NCI-H510A treated with DMSO at 0.1 percent for 48 hours (cell line): Measurements from ENCODE around the gene USP16.

Experiments
- DNase-seq: peaks from one replicate; lab custom pipeline; 2025; lab: John Stamatoyannopoulos, UW

The USP16 gene

DNA sequence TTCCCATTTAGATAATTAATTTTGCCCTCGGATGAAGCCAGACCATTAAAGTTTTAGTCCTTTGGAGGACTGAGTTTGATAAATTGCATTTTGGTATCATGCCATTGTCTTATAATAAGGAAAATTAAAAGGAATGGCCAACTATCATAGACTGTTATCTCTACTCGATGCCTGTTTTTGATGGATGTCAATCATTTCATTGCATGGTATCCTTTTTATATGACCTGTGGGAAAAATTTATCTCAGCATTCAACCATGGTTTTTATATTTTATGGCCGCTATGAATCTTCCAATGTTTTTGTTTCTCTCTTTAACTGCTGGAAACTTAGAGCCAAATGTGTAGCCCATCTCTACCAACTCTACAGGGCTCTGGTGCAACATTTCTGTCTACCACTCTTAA lies 58.8 kb downstream of the USP16 start:
- no peak for DNase-seq

DNA sequence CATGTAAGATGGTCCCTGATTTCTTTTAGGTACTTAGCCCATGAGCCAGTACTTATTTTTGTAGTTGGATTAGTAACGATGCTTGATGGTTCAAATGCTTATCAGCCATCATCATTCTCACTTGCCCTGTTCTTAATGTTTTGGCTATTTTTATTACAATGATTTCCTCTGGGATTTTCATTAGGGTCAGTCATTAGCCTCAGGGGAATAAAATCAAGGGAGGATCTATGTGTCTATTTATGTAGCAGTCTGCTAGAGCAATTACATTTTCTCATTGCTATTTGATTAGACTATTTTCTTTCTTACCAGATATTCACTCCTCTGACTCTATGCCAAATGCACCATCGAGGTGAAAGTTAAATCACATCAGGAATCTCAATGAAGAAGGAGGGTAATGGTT lies 59.9 kb downstream of the USP16 start:
- DNase-seq, result no peak

DNA sequence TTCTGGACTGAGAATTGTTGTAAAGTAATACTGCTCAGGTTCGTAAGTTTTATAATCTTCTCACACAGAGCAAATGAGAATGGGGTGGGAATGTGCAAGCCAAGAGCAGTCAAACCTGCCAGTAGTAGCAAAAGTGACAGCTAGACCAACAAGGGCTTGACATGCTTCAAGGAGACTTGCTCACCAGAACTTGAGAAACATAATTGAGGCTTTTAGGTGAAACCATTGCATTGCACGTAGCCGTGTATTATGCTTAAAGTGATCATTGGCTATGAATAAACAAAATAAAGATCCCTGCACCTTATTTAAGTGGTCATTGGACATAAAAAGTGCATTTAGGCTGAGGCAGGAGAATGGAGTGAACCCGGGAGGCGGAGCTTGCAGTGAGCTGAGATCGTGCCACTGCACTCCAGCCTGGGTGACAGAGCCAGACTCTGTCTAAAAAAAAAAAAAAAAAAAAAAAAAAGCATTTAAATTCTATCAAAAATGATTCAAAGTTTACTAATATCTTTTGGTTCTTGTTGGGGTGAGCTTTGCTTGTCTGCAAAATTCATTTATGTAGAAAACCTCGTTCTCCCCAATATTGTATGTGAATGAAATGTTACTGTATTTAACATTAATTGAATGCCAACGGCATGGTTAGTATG lies 60.8 kb downstream of the USP16 start:
- DNase-seq, result no peak

DNA sequence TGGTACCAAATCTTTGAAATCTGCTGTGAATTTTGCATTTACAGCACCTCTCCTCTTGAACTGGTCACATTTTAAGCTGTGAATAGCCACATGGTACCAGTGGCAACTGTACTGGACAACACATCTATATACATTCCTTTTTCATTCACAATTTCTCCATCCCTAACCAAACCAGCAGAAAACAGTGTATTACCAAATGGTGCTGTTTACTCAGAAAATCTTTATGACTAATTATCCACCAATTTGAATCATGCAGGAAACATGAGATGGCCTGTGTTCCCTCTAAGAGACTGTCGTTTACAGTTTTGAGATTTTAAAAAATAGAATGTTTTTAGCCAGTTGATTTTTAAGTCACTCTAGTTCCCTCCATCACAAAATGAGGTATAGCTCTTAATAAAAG lies 66.6 kb downstream of the USP16 start:
- DNase-seq, result no peak

DNA sequence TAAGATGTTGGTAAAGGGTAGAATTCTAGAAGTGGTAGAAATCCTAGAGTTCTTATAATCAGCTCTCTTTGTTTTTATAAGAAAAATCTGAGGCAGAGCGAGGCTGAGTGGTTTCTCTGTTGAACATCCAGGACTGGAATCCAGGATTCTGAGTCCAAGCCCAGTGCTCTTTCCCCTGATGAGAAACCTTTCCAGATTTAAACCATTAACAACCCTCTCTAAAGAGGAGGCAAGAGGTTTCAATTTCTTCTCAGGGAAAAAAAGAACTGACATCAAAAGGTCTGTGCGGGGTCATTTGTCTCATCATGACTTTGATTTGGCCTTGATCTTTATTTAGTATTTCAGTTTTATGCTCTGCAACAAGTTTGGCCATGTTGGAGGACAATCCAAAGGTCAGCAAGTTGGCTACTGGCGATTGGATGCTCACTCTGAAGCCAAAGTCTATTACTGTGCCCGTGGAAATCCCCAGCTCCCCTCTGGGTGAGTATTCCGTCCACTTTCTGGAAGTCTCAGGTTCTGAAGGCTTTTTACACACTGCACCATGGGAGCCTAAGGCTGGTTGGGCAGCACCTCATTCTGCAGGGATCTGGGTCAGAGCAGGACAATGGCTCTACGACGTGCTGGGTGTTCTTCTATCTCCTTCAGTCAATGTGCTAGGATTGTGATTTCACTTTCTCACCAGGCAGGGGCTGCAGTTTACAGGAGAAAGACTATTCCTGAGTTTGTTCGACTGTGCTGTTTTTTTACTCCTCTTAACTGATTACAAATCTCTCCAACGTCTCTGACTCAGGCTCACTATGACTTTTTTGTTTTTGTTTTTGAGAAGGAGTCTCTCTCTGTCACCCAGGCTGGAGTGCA lies 67.9 kb downstream of the USP16 start:
- DNase-seq, result no peak

DNA sequence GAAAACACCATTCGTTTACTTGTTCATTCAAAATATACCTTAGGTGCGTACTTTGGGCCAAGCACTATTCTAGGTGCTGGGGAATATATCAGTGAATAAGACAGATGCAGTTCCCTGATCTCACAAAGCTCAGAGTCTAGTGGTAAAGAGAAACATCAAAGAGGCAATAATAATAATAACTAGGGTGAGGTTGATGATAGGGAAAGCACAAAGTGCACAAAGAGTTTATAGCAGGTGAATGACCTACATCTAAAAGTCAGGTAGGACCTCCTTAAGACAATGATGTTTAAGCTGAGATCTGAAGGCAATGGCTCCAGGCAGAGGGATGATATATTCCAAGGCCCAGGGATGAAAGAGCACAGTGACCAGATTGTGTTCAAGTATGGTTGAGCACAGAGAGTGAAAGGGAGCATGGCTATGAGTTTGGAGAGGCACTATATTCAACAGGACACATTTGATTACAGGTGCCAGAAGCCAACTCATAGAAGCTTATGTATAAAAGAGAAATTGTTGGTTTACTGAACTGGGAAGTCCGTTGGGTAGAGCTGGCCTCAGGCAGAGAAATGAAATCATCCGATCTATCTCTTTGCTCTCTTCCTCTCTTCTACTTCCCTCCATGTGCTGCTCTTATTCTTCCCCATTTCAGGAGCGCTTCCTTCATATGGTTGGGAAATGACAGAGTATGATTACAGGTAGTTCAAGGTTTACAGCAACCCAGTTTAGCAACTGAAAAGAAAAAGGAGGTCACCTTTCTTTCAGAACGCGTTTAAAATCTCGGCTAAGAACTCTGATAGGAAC lies 71.9 kb downstream of the USP16 start:
- no peak for DNase-seq

DNA sequence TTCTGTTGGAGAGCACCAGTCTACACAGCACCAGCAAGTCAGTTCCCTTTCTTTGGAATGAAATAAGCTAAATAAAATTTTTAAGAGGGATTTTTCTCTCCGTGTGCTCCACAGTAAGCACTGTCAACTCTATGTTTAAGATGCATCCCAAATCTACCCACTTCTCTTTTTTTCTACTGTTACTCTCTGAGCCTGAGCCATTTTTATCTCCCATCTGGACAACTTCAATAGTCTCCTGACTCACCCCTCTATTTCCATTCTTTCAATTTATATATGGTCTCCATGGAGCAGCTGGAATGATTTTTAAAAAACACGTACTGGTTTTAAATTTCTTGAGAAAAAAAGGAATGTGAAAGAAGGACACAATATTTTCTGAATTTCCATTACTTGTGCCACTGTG lies 73.7 kb downstream of the USP16 start:
- DNase-seq, result no peak

DNA sequence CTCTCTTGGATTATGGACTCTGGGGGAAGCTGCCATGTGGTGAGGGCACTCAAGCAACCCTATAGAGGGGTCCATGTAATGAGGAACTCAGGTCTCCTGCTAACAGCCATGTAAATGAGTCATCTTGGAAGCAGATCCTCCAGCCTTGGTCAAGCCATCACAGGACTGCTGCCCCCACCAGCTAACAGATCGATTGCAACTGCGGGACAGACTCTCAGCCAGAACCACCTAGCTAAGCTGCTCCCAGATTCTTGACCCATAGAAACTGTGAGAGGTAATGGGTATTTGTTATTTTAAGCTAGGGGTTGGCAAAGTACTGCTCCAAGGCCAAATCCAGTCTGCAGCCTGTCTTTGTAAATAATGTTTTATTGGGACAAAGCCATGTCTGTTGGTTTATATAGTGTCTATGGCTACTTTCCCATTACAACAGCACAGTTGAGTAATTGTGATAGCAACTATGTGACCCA lies 78.4 kb downstream of the USP16 start:
- no peak for DNase-seq
